GM12878 (cell line): Measurements from ENCODE around the gene LMTK3. TPM values are rescaled to one million over a fixed set of nuclear protein-coding genes. Genes with fewer than 3 reads are reported as not detected.

ENCODE experiments used
- BMI1 ChIP-seq: fragments of 450-650 bp; IDR thresholded peaks from 2 replicates; pipeline ENCODE4 v1.6.1; 2016; ENCODE audit warnings: mild to moderate bottlenecking, moderate library complexity, borderline replicate concordance
- BRCA1 ChIP-seq: IDR thresholded peaks from 2 replicates; pipeline ENCODE4 v1.6.1; 2011; ENCODE audit warnings: low read depth, low read length, improper control_type of control experiment
- CHD4 ChIP-seq: fragments of 200-600 bp; sonication (generic); IDR thresholded peaks from 2 replicates; pipeline ENCODE4 v1.6.1; 2016; ENCODE audit warnings: mild to moderate bottlenecking
- CREB1 ChIP-seq: IDR thresholded peaks from 2 replicates; pipeline ENCODE4 v1.6.1; 2012; ENCODE audit warnings: low read depth, mild to moderate bottlenecking, inconsistent platforms
- EGR1 ChIP-seq, 2 experiments: IDR thresholded peaks; 1 replicate in 1 of 2; 2 replicates in 1 of 2; pipeline ENCODE4 v1.6.1; 2011 to 2012; ENCODE audit warnings: low read depth in 2 of 2, low read length in 2 of 2, borderline replicate concordance in 1 of 2, mild to moderate bottlenecking in 1 of 2, moderate library complexity in 1 of 2
- HDGF ChIP-seq: fragments of 450-650 bp; IDR thresholded peaks from 2 replicates; pipeline ENCODE4 v1.6.1; 2016; ENCODE audit warnings: antibody characterized with exemption
- MEF2B ChIP-seq: fragments of 450-650 bp; IDR thresholded peaks from 2 replicates; pipeline ENCODE4 v1.6.1; 2018; ENCODE audit warnings: mild to moderate bottlenecking, moderate library complexity; ENCODE audit not compliant: partially characterized antibody, poor library complexity, severe bottlenecking
- NR2C1 ChIP-seq: fragments of 450-650 bp; IDR thresholded peaks from 2 replicates; pipeline ENCODE4 v1.6.1; 2017; ENCODE audit warnings: antibody characterized with exemption, mild to moderate bottlenecking, moderate library complexity
- RBBP5 ChIP-seq: fragments of 200-600 bp; sonication (generic); conservative IDR thresholded peaks from 2 replicates; pipeline ENCODE4 v1.6.1; 2016
- RCOR1 ChIP-seq: conservative IDR thresholded peaks from 2 replicates; pipeline ENCODE4 v1.6.1; 2012; ENCODE audit warnings: low read depth, low read length, improper control_type of control experiment
- RFX5 ChIP-seq: IDR thresholded peaks from 2 replicates; pipeline ENCODE4 v1.6.1; 2011; ENCODE audit warnings: low read depth, low read length, improper control_type of control experiment
- SIN3A ChIP-seq: IDR thresholded peaks from 2 replicates; pipeline ENCODE4 v1.6.1; 2012; ENCODE audit warnings: low read depth, low read length, improper control_type of control experiment
- SP1 ChIP-seq: IDR thresholded peaks from one replicate; pipeline ENCODE4 v1.6.1; 2011; ENCODE audit warnings: low read depth, low read length
- SRF ChIP-seq, 2 experiments: IDR thresholded peaks; 2 replicates each; pipeline ENCODE4 v1.6.1; 2011; ENCODE audit warnings: low read depth in 2 of 2, low read length in 2 of 2, mild to moderate bottlenecking in 1 of 2, moderate library complexity in 1 of 2
- STAT3 ChIP-seq: IDR thresholded peaks from 2 replicates; pipeline ENCODE4 v1.6.1; 2011; ENCODE audit warnings: low read depth, low read length, improper control_type of control experiment
- TAF1 ChIP-seq: IDR thresholded peaks from 2 replicates; pipeline ENCODE4 v1.6.1; 2011; ENCODE audit warnings: mild to moderate bottlenecking, low read depth, low read length, borderline replicate concordance
- YY1 ChIP-seq: IDR thresholded peaks from 2 replicates; pipeline ENCODE4 v1.6.1; 2011; ENCODE audit warnings: low read depth, mild to moderate bottlenecking, low read length
- ZNF24 ChIP-seq: fragments of 450-650 bp; IDR thresholded peaks from 2 replicates; pipeline ENCODE4 v1.6.1; 2017; ENCODE audit warnings: antibody characterized with exemption, mild to moderate bottlenecking
- ZZZ3 ChIP-seq: IDR thresholded peaks from 2 replicates; pipeline ENCODE4 v1.6.1; 2011; ENCODE audit warnings: low read depth; ENCODE audit not compliant: control insufficient read depth, insufficient read length
- polyA plus RNA-seq, 11 experiments: library from polyadenylated mRNA; depleted of rRNA in 4 of 11; unstranded in 6 of 11; stranded (reverse) in 5 of 11; fragments of >200 nt; fragmentation: Nextera tagmentation in 4 of 11; fragmentation: Illumina TruSeq in 1 of 11; extraction: Ambion mirVana in 4 of 11; extraction: Trizol in 1 of 11; gene quantifications; 1 replicate in 1 of 11; 2 replicates in 10 of 11; pipeline versions ENCODE4 v1.2.1 to v1.2.3, GENCODE V29; 2011 to 2016; ENCODE audit warnings: inconsistent platforms in 2 of 11, missing spikeins in 2 of 11, low read depth in 1 of 11
- total RNA-seq, 4 experiments: library from RNA; depleted of rRNA in 3 of 4; stranded (reverse); fragments of >200 nt in 3 of 4; fragmentation: Illumina TruSeq in 1 of 4; extraction: Trizol in 1 of 4; gene quantifications; 2 replicates each; pipeline versions ENCODE4 v1.2.1 to v1.2.3, GENCODE V29; 2013 to 2021
- TF ChIP-seq, protein P1 (sequence below): fragments of 150-350 bp; IDR thresholded peaks from 2 replicates; pipeline ENCODE4 v1.6.1; 2016; ENCODE audit warnings: low read depth, low read length
- TF ChIP-seq, protein P2 (sequence below): fragments of 450-650 bp; conservative IDR thresholded peaks from 2 replicates; pipeline ENCODE4 v1.6.1; 2017; ENCODE audit warnings: mild to moderate bottlenecking, moderate library complexity
- TF ChIP-seq, protein P3 (sequence below): fragments of 450-650 bp; IDR thresholded peaks from 2 replicates; pipeline ENCODE4 v1.6.1; 2016; ENCODE audit warnings: mild to moderate bottlenecking
- TF ChIP-seq, protein P4 (sequence below): IDR thresholded peaks from 2 replicates; pipeline ENCODE4 v1.6.1; 2012; ENCODE audit warnings: low read depth, low read length, improper control_type of control experiment
- TF ChIP-seq, protein P5 (sequence below): fragments of 450-650 bp; IDR thresholded peaks from 2 replicates; pipeline ENCODE4 v1.6.1; 2016; ENCODE audit warnings: mild to moderate bottlenecking

The LMTK3 gene
- total and polyA plus RNA-seq, 10 of the 15 experiments (the other 5 are each of a cell fraction or from before 2014, with no cell fraction given): under 0.01 to 0.28 (median 0.04) TPM; not detected in 3

DNA sequence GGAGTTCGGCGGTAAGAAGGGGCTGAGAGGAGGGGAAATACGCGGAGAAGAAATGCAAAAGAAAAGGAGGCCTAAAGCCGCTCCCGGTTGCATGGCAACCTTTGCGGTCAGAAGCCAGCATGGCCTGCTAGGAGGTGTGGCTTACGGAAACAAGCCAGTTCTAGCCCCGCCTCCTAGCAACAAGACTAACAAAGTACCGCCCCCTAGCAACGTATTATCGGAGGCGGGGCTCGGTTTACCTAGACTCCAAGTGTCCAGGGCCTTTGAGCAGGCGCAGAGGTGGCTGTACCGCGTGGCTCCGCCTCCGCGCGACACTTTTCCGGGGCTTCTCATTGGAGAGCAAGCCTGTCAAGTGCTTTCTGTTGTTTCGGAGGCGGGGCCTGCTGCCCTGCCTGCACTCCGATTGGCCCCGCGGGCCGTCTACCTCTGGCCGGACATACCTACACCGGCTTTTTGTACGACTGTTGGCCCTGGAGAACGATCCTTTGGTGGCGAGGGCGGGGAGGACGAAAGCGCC is 42.8 kb downstream of the LMTK3 start (continued):
- TF ChIP-seq, protein P1, sequence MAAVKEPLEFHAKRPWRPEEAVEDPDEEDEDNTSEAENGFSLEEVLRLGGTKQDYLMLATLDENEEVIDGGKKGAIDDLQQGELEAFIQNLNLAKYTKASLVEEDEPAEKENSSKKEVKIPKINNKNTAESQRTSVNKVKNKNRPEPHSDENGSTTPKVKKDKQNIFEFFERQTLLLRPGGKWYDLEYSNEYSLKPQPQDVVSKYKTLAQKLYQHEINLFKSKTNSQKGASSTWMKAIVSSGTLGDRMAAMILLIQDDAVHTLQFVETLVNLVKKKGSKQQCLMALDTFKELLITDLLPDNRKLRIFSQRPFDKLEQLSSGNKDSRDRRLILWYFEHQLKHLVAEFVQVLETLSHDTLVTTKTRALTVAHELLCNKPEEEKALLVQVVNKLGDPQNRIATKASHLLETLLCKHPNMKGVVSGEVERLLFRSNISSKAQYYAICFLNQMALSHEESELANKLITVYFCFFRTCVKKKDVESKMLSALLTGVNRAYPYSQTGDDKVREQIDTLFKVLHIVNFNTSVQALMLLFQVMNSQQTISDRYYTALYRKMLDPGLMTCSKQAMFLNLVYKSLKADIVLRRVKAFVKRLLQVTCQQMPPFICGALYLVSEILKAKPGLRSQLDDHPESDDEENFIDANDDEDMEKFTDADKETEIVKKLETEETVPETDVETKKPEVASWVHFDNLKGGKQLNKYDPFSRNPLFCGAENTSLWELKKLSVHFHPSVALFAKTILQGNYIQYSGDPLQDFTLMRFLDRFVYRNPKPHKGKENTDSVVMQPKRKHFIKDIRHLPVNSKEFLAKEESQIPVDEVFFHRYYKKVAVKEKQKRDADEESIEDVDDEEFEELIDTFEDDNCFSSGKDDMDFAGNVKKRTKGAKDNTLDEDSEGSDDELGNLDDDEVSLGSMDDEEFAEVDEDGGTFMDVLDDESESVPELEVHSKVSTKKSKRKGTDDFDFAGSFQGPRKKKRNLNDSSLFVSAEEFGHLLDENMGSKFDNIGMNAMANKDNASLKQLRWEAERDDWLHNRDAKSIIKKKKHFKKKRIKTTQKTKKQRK: peak; percentile 97
- TF ChIP-seq, protein P2, sequence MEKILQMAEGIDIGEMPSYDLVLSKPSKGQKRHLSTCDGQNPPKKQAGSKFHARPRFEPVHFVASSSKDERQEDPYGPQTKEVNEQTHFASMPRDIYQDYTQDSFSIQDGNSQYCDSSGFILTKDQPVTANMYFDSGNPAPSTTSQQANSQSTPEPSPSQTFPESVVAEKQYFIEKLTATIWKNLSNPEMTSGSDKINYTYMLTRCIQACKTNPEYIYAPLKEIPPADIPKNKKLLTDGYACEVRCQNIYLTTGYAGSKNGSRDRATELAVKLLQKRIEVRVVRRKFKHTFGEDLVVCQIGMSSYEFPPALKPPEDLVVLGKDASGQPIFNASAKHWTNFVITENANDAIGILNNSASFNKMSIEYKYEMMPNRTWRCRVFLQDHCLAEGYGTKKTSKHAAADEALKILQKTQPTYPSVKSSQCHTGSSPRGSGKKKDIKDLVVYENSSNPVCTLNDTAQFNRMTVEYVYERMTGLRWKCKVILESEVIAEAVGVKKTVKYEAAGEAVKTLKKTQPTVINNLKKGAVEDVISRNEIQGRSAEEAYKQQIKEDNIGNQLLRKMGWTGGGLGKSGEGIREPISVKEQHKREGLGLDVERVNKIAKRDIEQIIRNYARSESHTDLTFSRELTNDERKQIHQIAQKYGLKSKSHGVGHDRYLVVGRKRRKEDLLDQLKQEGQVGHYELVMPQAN: 0 out of 2 replicates have a peak, but pooled peaks have one; percentile 23
- TF ChIP-seq CHD4: no peak
- TF ChIP-seq STAT3: 0 out of 2 replicates have a peak, but pooled peaks have one; percentile 11
- no peak for TF ChIP-seq SRF (IDR thresholded peaks at IDR 0.05; ENCODE audit: low read depth in 2 of 2, low read length in 2 of 2)
- peak; percentile 63 for TF ChIP-seq MEF2B
- TF ChIP-seq SIN3A: peak; percentile 67; the same call in 1 of the 2 replicates
- peak; percentile 92 for TF ChIP-seq CREB1
- 0 out of 2 replicates have a peak, but pooled peaks have one; percentile 2 for TF ChIP-seq NR2C1
- 0 out of 2 replicates have a peak, but pooled peaks have one; percentile 44 for TF ChIP-seq RCOR1
- TF ChIP-seq, protein P3, sequence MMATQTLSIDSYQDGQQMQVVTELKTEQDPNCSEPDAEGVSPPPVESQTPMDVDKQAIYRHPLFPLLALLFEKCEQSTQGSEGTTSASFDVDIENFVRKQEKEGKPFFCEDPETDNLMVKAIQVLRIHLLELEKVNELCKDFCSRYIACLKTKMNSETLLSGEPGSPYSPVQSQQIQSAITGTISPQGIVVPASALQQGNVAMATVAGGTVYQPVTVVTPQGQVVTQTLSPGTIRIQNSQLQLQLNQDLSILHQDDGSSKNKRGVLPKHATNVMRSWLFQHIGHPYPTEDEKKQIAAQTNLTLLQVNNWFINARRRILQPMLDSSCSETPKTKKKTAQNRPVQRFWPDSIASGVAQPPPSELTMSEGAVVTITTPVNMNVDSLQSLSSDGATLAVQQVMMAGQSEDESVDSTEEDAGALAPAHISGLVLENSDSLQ: peak; percentile 100
- TF ChIP-seq YY1: peak; percentile 87
- TF ChIP-seq, protein P4, sequence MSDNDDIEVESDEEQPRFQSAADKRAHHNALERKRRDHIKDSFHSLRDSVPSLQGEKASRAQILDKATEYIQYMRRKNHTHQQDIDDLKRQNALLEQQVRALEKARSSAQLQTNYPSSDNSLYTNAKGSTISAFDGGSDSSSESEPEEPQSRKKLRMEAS: peak; percentile 66; the same call in 1 of the 2 replicates
- no peak for TF ChIP-seq TAF1
- TF ChIP-seq RBBP5: no peak
- TF ChIP-seq ZZZ3: no peak
- TF ChIP-seq HDGF: peak; percentile 44; the same call in 1 of the 2 replicates
- TF ChIP-seq EGR1 (IDR thresholded peaks at IDR 0.05; ENCODE audit: borderline replicate concordance in 1 of 2, low read depth in 2 of 2, low read length in 2 of 2): no peak
- TF ChIP-seq, protein P5, sequence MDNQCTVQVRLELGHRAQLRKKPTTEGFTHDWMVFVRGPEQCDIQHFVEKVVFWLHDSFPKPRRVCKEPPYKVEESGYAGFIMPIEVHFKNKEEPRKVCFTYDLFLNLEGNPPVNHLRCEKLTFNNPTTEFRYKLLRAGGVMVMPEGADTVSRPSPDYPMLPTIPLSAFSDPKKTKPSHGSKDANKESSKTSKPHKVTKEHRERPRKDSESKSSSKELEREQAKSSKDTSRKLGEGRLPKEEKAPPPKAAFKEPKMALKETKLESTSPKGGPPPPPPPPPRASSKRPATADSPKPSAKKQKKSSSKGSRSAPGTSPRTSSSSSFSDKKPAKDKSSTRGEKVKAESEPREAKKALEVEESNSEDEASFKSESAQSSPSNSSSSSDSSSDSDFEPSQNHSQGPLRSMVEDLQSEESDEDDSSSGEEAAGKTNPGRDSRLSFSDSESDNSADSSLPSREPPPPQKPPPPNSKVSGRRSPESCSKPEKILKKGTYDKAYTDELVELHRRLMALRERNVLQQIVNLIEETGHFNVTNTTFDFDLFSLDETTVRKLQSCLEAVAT: 0 out of 2 replicates have a peak, but pooled peaks have one; percentile 45
- TF ChIP-seq SP1: peak; percentile 99
- TF ChIP-seq BRCA1: peak; percentile 19; the same call in 1 of the 2 replicates
- TF ChIP-seq BMI1: peak; percentile 97
- peak; percentile 54; the same call in 1 of the 2 replicates for TF ChIP-seq RFX5
- TF ChIP-seq ZNF24: no peak
